GM21717 (cell line): ENCODE data around the gene SEL1L3.

ENCODE experiments used
- ATAC-seq: cut with Tn5 transposase; IDR thresholded peaks from one replicate; pipeline ENCODE4 v1.9.1; 2021; ENCODE audit warnings: mild to moderate bottlenecking, moderate library complexity; ENCODE audit not compliant: unreplicated experiment

The SEL1L3 gene

GRCh38 chr4:25821267-25821666, 41.5 kb downstream of the SEL1L3 start:
- ATAC-seq: no peak

- no peak for ATAC-seq
These were observed 43.9 kb downstream of the SEL1L3 start for GRCh38 chr4:25818876-25819275.

GRCh38 chr4:25818371-25818871, 44.4 kb downstream of the SEL1L3 start:
- ATAC-seq: no peak

GRCh38 chr4:25817059-25817681, 45.6 kb downstream of the SEL1L3 start:
- no peak for ATAC-seq

- no peak for ATAC-seq
These were observed 46.2 kb downstream of the SEL1L3 start for GRCh38 chr4:25816591-25817058.

- no peak for ATAC-seq
These were observed 47.2 kb downstream of the SEL1L3 start for GRCh38 chr4:25815586-25815985.

- ATAC-seq: no peak
These were observed 48.3 kb downstream of the SEL1L3 start for GRCh38 chr4:25814301-25815136.

GRCh38 chr4:25813448-25814106, 49.2 kb downstream of the SEL1L3 start:
- no peak for ATAC-seq

GRCh38 chr4:25811841-25812240, 50.9 kb downstream of the SEL1L3 start:
- ATAC-seq: no peak

- no peak for ATAC-seq
These were observed 51.5 kb downstream of the SEL1L3 start for GRCh38 chr4:25811374-25811690.

GRCh38 chr4:25810461-25811373, 52.1 kb downstream of the SEL1L3 start:
- no peak for ATAC-seq

GRCh38 chr4:25809996-25810395, 52.8 kb downstream of the SEL1L3 start:
- ATAC-seq: no peak

GRCh38 chr4:25807102-25807728, 55.6 kb downstream of the SEL1L3 start:
- no peak for ATAC-seq

GRCh38 chr4:25805255-25805860, 57.4 kb downstream of the SEL1L3 start:
- no peak for ATAC-seq

GRCh38 chr4:25803720-25804225, 59.0 kb downstream of the SEL1L3 start:
- ATAC-seq: no peak

- ATAC-seq: no peak
These were observed 61.2 kb downstream of the SEL1L3 start for GRCh38 chr4:25801594-25801993.

- no peak for ATAC-seq
These were observed 62.5 kb downstream of the SEL1L3 start for GRCh38 chr4:25800245-25800644.

GRCh38 chr4:25799522-25799921, 63.3 kb downstream of the SEL1L3 start:
- ATAC-seq: no peak

- no peak for ATAC-seq
These were observed 65.7 kb downstream of the SEL1L3 start for GRCh38 chr4:25797136-25797535.
